ENCODE data around the gene PTPRF.

PTPRF gene

DNA sequence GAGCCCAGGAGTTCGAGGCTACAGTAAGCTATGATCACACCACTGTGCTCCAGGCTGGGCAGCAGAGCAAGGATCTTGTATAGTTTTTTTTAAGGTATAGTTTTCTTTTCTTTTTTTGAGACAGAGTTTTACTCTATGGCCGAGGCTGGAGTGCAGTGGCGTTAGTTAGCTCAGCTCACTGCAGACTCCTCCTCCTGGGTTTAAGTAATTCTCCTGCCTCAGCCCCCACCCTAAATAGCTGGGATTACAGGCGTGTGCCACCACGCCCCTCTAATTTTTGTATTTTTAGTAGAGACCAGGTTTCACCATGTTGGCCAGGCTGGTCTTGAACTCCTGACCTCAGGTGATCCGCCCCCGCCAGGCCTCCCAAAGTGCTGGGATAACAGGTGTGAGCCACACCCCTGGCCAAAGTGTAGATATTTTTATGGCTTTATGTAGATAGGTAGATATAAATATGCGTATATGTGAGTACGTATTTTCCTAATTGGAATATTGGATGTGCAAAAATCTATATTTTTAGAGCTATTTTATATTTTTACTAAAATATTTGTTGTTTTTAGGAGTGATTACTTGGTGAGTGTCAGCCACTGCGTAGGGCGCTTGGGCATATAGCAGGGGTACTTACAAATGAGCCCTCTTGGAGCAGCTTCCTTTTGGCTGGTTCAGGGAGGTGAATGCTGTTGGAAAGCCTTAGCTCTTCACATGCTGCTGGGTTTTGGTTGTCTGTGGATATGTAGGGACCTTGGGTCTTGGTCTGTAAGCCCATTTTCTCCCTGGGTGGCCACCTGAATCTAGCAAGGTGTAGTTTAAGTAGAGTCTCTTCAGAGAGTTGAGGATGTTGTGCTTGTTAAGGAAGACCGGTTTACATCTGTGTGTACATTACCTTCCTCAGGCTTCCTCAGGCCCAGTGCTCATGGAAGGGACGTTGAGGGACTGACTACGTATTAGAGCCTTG lies 128.8 kb downstream of the PTPRF start:
- no peak for DNase-seq (ENCODE audit: low spot score)
- H3K4me3 ChIP-seq: no peak overlapping the region
- H3K27ac ChIP-seq: no peak overlapping the region
- TF ChIP-seq, protein P1, sequence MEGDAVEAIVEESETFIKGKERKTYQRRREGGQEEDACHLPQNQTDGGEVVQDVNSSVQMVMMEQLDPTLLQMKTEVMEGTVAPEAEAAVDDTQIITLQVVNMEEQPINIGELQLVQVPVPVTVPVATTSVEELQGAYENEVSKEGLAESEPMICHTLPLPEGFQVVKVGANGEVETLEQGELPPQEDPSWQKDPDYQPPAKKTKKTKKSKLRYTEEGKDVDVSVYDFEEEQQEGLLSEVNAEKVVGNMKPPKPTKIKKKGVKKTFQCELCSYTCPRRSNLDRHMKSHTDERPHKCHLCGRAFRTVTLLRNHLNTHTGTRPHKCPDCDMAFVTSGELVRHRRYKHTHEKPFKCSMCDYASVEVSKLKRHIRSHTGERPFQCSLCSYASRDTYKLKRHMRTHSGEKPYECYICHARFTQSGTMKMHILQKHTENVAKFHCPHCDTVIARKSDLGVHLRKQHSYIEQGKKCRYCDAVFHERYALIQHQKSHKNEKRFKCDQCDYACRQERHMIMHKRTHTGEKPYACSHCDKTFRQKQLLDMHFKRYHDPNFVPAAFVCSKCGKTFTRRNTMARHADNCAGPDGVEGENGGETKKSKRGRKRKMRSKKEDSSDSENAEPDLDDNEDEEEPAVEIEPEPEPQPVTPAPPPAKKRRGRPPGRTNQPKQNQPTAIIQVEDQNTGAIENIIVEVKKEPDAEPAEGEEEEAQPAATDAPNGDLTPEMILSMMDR (IDR thresholded peaks at IDR 0.05): no peak

DNA sequence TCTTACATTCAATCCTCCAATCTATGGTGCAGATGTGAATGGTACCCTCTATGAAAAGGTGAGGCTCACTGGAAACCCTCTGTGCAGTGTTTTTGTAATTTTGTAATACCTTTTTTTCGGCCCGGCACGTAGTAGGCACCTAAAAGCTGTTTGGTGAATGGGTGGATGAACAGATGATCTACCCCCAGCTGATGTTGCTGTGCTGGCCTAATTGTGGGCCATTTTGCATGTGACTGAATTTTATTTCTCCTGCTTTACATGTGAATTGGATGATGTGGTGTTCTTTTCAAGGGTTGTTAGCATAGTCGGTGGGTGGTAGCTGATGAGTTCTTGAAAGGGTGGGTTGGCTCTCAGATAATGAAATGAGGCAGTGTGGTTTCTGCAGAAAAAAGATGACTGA lies 129.7 kb downstream of the PTPRF start:
- TF ChIP-seq, protein P1 (IDR thresholded peaks at IDR 0.05): no peak
- DNase-seq (ENCODE audit: low spot score): no peak
- Histone ChIP-seq H3K4me3 (no peak overlapping the region), H3K27ac (no peak overlapping the region)

GRCh38 chr1:43664369-43664768 lies 133.7 kb downstream of the PTPRF start:
- Histone ChIP-seq H3K27ac (no peak overlapping the region), H3K4me3 (no peak overlapping the region)
- TF ChIP-seq, protein P1 (IDR thresholded peaks at IDR 0.05): no peak
- no peak for DNase-seq (ENCODE audit: low spot score)

- H3K4me3 ChIP-seq: no peak overlapping the region
- TF ChIP-seq, protein P1 (IDR thresholded peaks at IDR 0.05): no peak
- no peak overlapping the region for H3K27ac ChIP-seq
- DNase-seq (ENCODE audit: low spot score): no peak
These were observed 135.9 kb downstream of the PTPRF start for GRCh38 chr1:43666608-43667007.

GRCh38 chr1:43668956-43669355 lies 138.3 kb downstream of the PTPRF start:
- DNase-seq (ENCODE audit: low spot score): no peak
- no peak overlapping the region for H3K4me3 ChIP-seq
- H3K27ac ChIP-seq: no peak overlapping the region
- TF ChIP-seq, protein P1 (IDR thresholded peaks at IDR 0.05): no peak

GRCh38 chr1:43669878-43670277 lies 139.2 kb downstream of the PTPRF start:
- DNase-seq (ENCODE audit: low spot score): no peak
- Histone ChIP-seq H3K4me3 (no peak overlapping the region), H3K27ac (no peak overlapping the region)
- TF ChIP-seq, protein P1 (IDR thresholded peaks at IDR 0.05): no peak

DNA sequence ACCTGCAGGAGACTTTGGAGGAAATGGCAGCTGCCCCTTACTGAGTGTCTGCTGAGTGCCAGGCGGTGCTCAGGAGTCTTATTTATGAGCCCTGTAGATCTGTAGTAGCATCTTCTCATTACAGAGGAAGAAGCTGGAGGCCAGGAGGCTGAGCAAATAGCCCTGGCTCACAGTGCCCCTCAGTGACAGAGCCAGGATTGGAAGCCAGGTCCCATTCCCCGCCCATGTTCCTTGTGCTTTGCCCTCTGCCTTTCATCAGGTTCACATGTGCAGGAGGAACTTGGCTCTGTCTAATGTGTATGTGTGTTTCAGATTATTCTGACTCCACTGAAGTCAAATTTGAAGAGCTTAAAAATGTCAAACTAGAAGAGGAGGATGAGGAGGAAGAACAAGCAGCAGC lies 140.5 kb downstream of the PTPRF start:
- TF ChIP-seq, protein P1 (IDR thresholded peaks at IDR 0.05): no peak
- no peak for DNase-seq (ENCODE audit: low spot score)
- H3K27ac ChIP-seq: no peak overlapping the region
- no peak overlapping the region for H3K4me3 ChIP-seq

Measured in coronary artery (tissue), 2 donors.